Retinal pigment epithelial cell (primary cell): ENCODE data around the gene DSCAML1.

ENCODE experiments used
- DNase-seq: peaks from one replicate; pipeline ENCODE4 v3.0.0-alpha.2; 2010; ENCODE audit warnings: low read depth
- H3K4me3 ChIP-seq: 2 replicates; pipeline ENCODE4 v1.5.1; 2011; ENCODE audit warnings: mild to moderate bottlenecking, low read length, control low read depth, moderate library complexity
- CTCF ChIP-seq: conservative IDR thresholded peaks from 2 replicates; pipeline ENCODE4 v1.5.1; 2011; ENCODE audit warnings: low read depth, low read length, control low read depth, inconsistent platforms

The DSCAML1 gene

GRCh38 chr11:117413616-117414015 is 383.4 kb downstream of the DSCAML1 start:
- no peak for TF ChIP-seq CTCF
- H3K4me3 ChIP-seq = no peak overlapping the region
- DNase-seq = no peak

GRCh38 chr11:117412653-117413275 is 384.3 kb downstream of the DSCAML1 start:
- no peak for TF ChIP-seq CTCF
- no peak overlapping the region for H3K4me3 ChIP-seq
- no peak for DNase-seq

- DNase-seq = no peak
- no peak for TF ChIP-seq CTCF
Observed at GRCh38 chr11:117412176-117412575, 384.8 kb downstream of the DSCAML1 start.

GRCh38 chr11:117411736-117412135 is 385.3 kb downstream of the DSCAML1 start:
- TF ChIP-seq CTCF = no peak
- H3K4me3 ChIP-seq = no peak overlapping the region

More at GRCh38 chr11:117412176-117412575, 384.8 kb downstream of the DSCAML1 start:
- H3K4me3 ChIP-seq = no peak overlapping the region

GRCh38 chr11:117410861-117411710 is 385.9 kb downstream of the DSCAML1 start:
- TF ChIP-seq CTCF = no peak
- H3K4me3 ChIP-seq = no peak overlapping the region
- no peak for DNase-seq

More at GRCh38 chr11:117411736-117412135, 385.3 kb downstream of the DSCAML1 start:
- DNase-seq = no peak

GRCh38 chr11:117410238-117410637 is 386.8 kb downstream of the DSCAML1 start:
- TF ChIP-seq CTCF = no peak
- no peak for DNase-seq
- no peak overlapping the region for H3K4me3 ChIP-seq
